Mesenchymal stem cell (in vitro differentiated cells and primary cell): ENCODE results near the gene ZBTB24.

Experiments used
- DNase-seq: peaks from one replicate; pipeline ENCODE4 v3.0.0-alpha.2; 2013
- H2AFZ ChIP-seq: one replicate; pipeline ENCODE4 v1.6.1; 2013; ENCODE audit warnings: low read depth, mild to moderate bottlenecking, control low read depth, inconsistent platforms, low read length, moderate library complexity
- H2AK5ac ChIP-seq: 2 replicates; pipeline ENCODE4 v1.6.1; 2013; ENCODE audit warnings: low read length, moderate library complexity, mild to moderate bottlenecking, inconsistent platforms; ENCODE audit not compliant: severe bottlenecking
- H2BK120ac ChIP-seq: one replicate; pipeline ENCODE4 v1.6.1; 2013; ENCODE audit warnings: low read depth, mild to moderate bottlenecking, inconsistent platforms, low read length, moderate library complexity
- H2BK12ac ChIP-seq, 2 experiments: one replicate each; pipeline ENCODE4 v1.6.1; 2013; ENCODE audit warnings: inconsistent platforms in 2 of 2, low read length in 2 of 2, mild to moderate bottlenecking in 2 of 2, moderate library complexity in 2 of 2, control low read depth in 1 of 2
- H2BK15ac ChIP-seq: one replicate; pipeline ENCODE4 v1.6.1; 2013; ENCODE audit warnings: mild to moderate bottlenecking, low read depth, inconsistent platforms; ENCODE audit not compliant: poor library complexity, severe bottlenecking
- H2BK5ac ChIP-seq: 2 replicates; pipeline ENCODE4 v1.6.1; 2013; ENCODE audit warnings: low read depth, mild to moderate bottlenecking, low read length, control low read depth, inconsistent platforms; ENCODE audit not compliant: poor library complexity, severe bottlenecking
- H3K14ac ChIP-seq, 2 experiments: one replicate each; pipeline ENCODE4 v1.6.1; 2013; ENCODE audit warnings: inconsistent platforms in 2 of 2, low read length in 2 of 2, control low read depth in 1 of 2, mild to moderate bottlenecking in 1 of 2, moderate library complexity in 1 of 2
- H3K18ac ChIP-seq, 2 experiments: one replicate each; pipeline ENCODE4 v1.6.1; 2013; ENCODE audit warnings: inconsistent platforms in 2 of 2, low read length in 2 of 2, control low read depth in 1 of 2, low read depth in 1 of 2, mild to moderate bottlenecking in 1 of 2
- H3K23ac ChIP-seq, 2 experiments: one replicate each; pipeline ENCODE4 v1.6.1; 2013; ENCODE audit warnings: inconsistent platforms in 2 of 2, low read length in 2 of 2, mild to moderate bottlenecking in 2 of 2, moderate library complexity in 2 of 2, control low read depth in 1 of 2
- H3K27ac ChIP-seq: 2 replicates; pipeline ENCODE4 v1.5.1; 2013; ENCODE audit warnings: mild to moderate bottlenecking, moderate library complexity, low read length, control low read depth, inconsistent platforms; ENCODE audit not compliant: poor library complexity, severe bottlenecking
- H3K27me3 ChIP-seq, 2 experiments: 2 replicates each; pipeline versions ENCODE4 v1.6.1 to v1.7.0; 2013; ENCODE audit warnings: low read length in 2 of 2, mild to moderate bottlenecking in 2 of 2, moderate library complexity in 2 of 2, control low read depth in 1 of 2, inconsistent platforms in 1 of 2; ENCODE audit not compliant: control insufficient read depth in 1 of 2, insufficient read depth in 1 of 2
- H3K36me3 ChIP-seq, 2 experiments: 2 replicates each; pipeline versions ENCODE4 v1.6.1 to v1.7.0; 2013; ENCODE audit warnings: low read length in 2 of 2, control low read depth in 1 of 2, inconsistent platforms in 1 of 2, low read depth in 1 of 2, mild to moderate bottlenecking in 1 of 2; ENCODE audit not compliant: insufficient read depth in 2 of 2, control insufficient read depth in 1 of 2
- H3K4ac ChIP-seq, 2 experiments: one replicate each; pipeline ENCODE4 v1.6.1; 2013; ENCODE audit warnings: inconsistent platforms in 2 of 2, low read length in 2 of 2, mild to moderate bottlenecking in 2 of 2, moderate library complexity in 2 of 2, control low read depth in 1 of 2, low read depth in 1 of 2
- H3K4me1 ChIP-seq: 2 replicates; pipeline ENCODE4 v1.6.1; 2013; ENCODE audit warnings: low read depth, low read length, control low read depth; ENCODE audit not compliant: control insufficient read depth, insufficient read depth
- H3K4me2 ChIP-seq: 2 replicates; pipeline ENCODE4 v1.6.1; 2013; ENCODE audit warnings: low read length, mild to moderate bottlenecking, inconsistent platforms; ENCODE audit not compliant: poor library complexity, severe bottlenecking
- H3K4me3 ChIP-seq, 2 experiments: 2 replicates each; pipeline versions ENCODE4 v1.5.1 to v1.7.0; 2013; ENCODE audit warnings: low read length in 2 of 2, mild to moderate bottlenecking in 2 of 2, control low read depth in 1 of 2, low read depth in 1 of 2; ENCODE audit not compliant: insufficient read depth in 1 of 2
- H3K79me1 ChIP-seq: replicated peaks from 2 replicates; pipeline ENCODE4 v1.6.1; 2013; ENCODE audit warnings: mild to moderate bottlenecking, control low read depth, low read length, inconsistent platforms; ENCODE audit not compliant: poor library complexity, severe bottlenecking
- H3K9ac ChIP-seq: 2 replicates; pipeline ENCODE4 v1.7.0; 2013; ENCODE audit warnings: mild to moderate bottlenecking, low read length, moderate library complexity
- H3K9me3 ChIP-seq: 2 replicates; pipeline ENCODE4 v1.7.0; 2013; ENCODE audit warnings: mild to moderate bottlenecking, low read length; ENCODE audit not compliant: control insufficient read depth
- H4K8ac ChIP-seq: one replicate; pipeline ENCODE4 v1.6.1; 2013; ENCODE audit warnings: inconsistent platforms, mild to moderate bottlenecking, low read length, moderate library complexity
- H4K91ac ChIP-seq: one replicate; pipeline ENCODE4 v1.6.1; 2013; ENCODE audit warnings: mild to moderate bottlenecking, low read length, inconsistent platforms
- WGBS: methylation state at CpG from one replicate; pipeline ENCODE4 v1.1.7; 2013; ENCODE audit warnings: mixed read lengths; 5-methylcytosine and 5-hydroxymethylcytosine counted together

The ZBTB24 gene

DNA sequence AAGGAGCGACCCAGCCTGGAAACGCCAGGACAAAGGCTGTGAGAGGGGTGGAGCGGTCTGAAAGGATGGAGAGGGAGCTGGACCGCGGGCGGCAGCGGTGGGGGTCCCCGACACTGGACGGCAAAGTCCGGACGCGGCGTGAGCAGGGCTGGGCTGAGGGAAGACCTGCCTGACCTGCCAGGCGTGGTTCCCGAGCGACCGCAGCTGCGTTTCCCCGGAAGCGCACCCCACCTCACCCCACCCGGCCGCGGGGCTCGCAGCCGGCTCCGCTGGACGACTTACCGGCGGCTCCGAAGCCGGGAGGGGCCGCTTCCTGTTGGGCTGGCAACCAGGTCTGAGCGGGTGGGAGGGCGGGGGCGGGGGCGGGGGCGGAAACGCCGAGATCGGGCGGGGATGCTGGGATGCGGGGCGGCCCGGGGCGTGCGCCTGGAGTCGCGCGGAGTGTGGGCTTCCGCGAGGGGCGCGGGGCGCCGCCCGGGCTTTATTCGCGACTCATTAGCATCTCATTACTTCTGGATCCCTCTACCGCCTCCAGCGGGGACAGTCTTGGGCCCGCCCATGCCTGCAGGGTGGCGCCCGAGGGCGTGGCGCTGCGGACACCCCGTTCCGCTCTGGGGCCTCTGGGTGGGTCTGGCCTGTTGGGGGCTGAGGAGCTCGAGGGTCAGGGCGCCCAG is 27.4 kb downstream of the ZBTB24 start, which contains the start of gene MICAL1:
MICAL1 (minus strand) TSS at position 336 of the 674 bp plus-strand sequence. CDS start 1,576 bp downstream, outside the sequence.
- Histone ChIP-seq H3K18ac (peak within 1 kb of the TSS; percentile 91 to 95), H3K36me3 (peaks cover 29 to 30% of the 10 kb centered on the region in 2 experiments)
- WGBS: under 1% methylated on average over 34 of the region's 70 CpGs

GRCh38 chr6:109454496-109455436 is 28.3 kb downstream of the ZBTB24 start:
- Histone ChIP-seq H3K9me3 (no peaks in the 10 kb centered on the region), H4K8ac (peak overlapping the region; percentile 89), H4K91ac (peak overlapping the region; percentile 94), H3K27ac (no peak overlapping the region), H3K4ac (peak overlapping the region; percentile 76 to 89), H3K4me3 (peak overlapping the region; percentile 95), H3K79me1 (peaks cover 30% of the 10 kb centered on the region), H2BK12ac (peak overlapping the region; percentile 21 to 29), H3K23ac (peak overlapping the region in 1 of 2 experiments; percentile 57), H3K18ac (peak overlapping the region; percentile 91 to 95), H2BK5ac (peak overlapping the region; percentile 61), H3K36me3 (peaks cover 31 to 34% of the 10 kb centered on the region in 2 experiments), H2BK15ac (peak overlapping the region; percentile 71), H3K4me1 (peaks cover 20% of the 10 kb centered on the region), H3K14ac (peak overlapping the region in 1 of 2 experiments; percentile 96), H3K27me3 (no peaks in the 10 kb centered on the region), H2BK120ac (peak overlapping the region; percentile 73), H2AK5ac (no peak overlapping the region), H3K9ac (peak overlapping the region; percentile 91), H2AFZ (peak overlapping the region; percentile 88), H3K4me2 (peak overlapping the region; percentile 90)
- DNase-seq: peak; percentile 46
- 7% methylated on average over 36 of the region's 48 CpGs for WGBS

More for the DNA sequence above, 27.4 kb downstream of the ZBTB24 start, which contains the start of gene MICAL1:
- peak; percentile 64 for DNase-seq
- Histone ChIP-seq H2BK15ac (peak within 1 kb of the TSS; percentile 84), H3K9me3 (no peaks in the 10 kb centered on the region), H2AK5ac (no peak within 1 kb of the TSS), H2BK5ac (peak within 1 kb of the TSS; percentile 61), H3K4me2 (peak within 1 kb of the TSS; percentile 98), H4K91ac (peak within 1 kb of the TSS; percentile 94), H3K4me3 (peak within 1 kb of the TSS; percentile 95), H2BK12ac (peak within 1 kb of the TSS; percentile 21 to 43), H3K27me3 (no peaks in the 10 kb centered on the region), H3K23ac (peak within 1 kb of the TSS in 1 of 2 experiments; percentile 57), H4K8ac (peak within 1 kb of the TSS; percentile 89), H3K4ac (peak within 1 kb of the TSS; percentile 76 to 89), H2AFZ (peak within 1 kb of the TSS; percentile 96), H3K4me1 (peaks cover 20% of the 10 kb centered on the region), H2BK120ac (peak within 1 kb of the TSS; percentile 73), H3K9ac (peak within 1 kb of the TSS; percentile 91), H3K27ac (no peak within 1 kb of the TSS), H3K79me1 (peaks cover 27% of the 10 kb centered on the region), H3K14ac (peak within 1 kb of the TSS in 1 of 2 experiments; percentile 96)

DNA sequence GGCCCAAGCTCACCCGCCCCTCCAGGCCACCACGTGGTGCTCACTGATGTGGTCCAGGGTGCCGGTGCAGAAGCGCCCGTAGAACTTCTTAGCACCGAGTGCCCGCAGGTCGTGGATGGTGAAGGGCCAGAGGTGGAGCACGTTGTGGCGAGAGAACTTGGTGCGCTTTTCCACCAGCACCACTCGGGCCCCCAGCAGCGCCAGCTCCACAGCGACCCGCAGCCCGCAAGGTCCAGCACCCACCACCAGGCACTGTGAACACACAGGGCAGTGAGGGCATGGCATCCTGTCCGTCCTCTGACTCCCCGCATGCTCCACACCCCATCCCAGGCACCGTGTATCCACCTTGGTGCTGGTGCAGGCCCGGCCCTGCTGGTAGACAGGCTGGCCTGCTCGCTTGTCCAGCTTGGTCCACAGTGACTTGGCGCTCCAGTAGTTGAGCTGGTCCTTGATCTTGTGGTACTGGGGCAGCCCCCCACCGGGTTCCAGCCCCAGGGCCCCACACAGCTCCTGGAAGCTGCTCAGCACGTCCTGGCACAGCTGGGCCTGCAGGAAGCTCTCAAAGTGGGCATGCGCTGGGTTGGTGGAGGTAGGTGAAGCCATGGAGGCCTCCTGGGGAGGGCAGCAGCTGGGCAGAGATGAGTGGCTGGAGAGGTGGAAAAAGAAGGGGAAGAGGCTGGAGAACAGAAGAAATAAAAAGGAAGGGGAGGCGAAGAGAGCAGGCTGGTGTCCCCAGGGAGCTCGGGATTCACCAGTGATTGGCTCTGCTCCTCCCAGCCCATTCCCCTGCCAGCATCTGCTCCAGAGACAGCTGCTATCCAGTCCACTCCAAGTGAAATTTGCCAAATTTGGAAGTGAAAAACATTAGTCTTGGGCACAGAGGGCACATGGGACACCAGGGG is 29.2 kb downstream of the ZBTB24 start:
- H3K4me3 ChIP-seq: peak overlapping the region in 1 of 2 experiments; percentile 95
- H3K79me1 ChIP-seq: peaks cover 32% of the 10 kb centered on the region
- no peak for DNase-seq
- no peak overlapping the region for H2AK5ac ChIP-seq
- H3K9ac ChIP-seq: peak overlapping the region; percentile 91
- peak overlapping the region in 1 of 2 experiments; percentile 22 for H3K14ac ChIP-seq
- H3K4me1 ChIP-seq: peaks cover 20% of the 10 kb centered on the region
- H3K4ac ChIP-seq: no peak overlapping the region
- H2BK12ac ChIP-seq: no peak overlapping the region
- WGBS: 97% methylated on average over 27 of the region's 27 CpGs
- H4K91ac ChIP-seq: peak overlapping the region; percentile 66
- no peaks in the 10 kb centered on the region for H3K9me3 ChIP-seq
- H3K27me3 ChIP-seq: no peaks in the 10 kb centered on the region
- H3K4me2 ChIP-seq: no peak overlapping the region
- H2BK15ac ChIP-seq: no peak overlapping the region
- no peak overlapping the region for H3K23ac ChIP-seq
- H3K36me3 ChIP-seq: peaks cover 34 to 42% of the 10 kb centered on the region in 2 experiments
- H4K8ac ChIP-seq: peak overlapping the region; percentile 19
- no peak overlapping the region for H3K27ac ChIP-seq
- no peak overlapping the region for H2BK5ac ChIP-seq
- H3K18ac ChIP-seq: peak overlapping the region in 1 of 2 experiments; percentile 45
- no peak overlapping the region for H2AFZ ChIP-seq
- no peak overlapping the region for H2BK120ac ChIP-seq
